HepG2 (cell line): Measurements from ENCODE around the gene WDR93. TPM values are rescaled to one million over a fixed set of nuclear protein-coding genes. Genes with fewer than 3 reads are reported as not detected.

Source experiments
- ATAC-seq: fragments of 200-7000 bp; cut with Tn5 transposase; 3 replicates; pipeline ENCODE4 v1.9.1; 2020; ENCODE audit warnings: mild to moderate bottlenecking, moderate library complexity
- BruUV-seq: library from RNA; stranded (reverse); fragments of 400-500 nt; replicated peaks from 2 replicates; lab custom pipeline; 2021; lab: Mats Ljungman, UMichigan
- CTCF ChIA-PET: fragments of 300-600 bp; formaldehyde crosslinking; extraction: SDS; loops from one replicate; lab custom pipeline; 2021; ENCODE audit warnings: low total read pairs, inconsistent platforms, low intra/inter-chr PET ratio; lab: Yijun Ruan, JAX
- POLR2A ChIA-PET: fragments of 350-600 bp; sonication (Branson Sonifier 250); formaldehyde crosslinking; loops from one replicate; lab custom pipeline; 2020; ENCODE audit warnings: antibody characterized with exemption, inconsistent platforms; lab: Yijun Ruan, JAX
- DNase-seq: peaks from one replicate; pipeline ENCODE4 v3.0.0-alpha.2; 2015; ENCODE audit warnings: low spot score
- FAIRE-seq: peaks from 3 replicates; lab custom pipeline; 2011; peaks lifted over from hg19 to GRCh38; lab: Jason Lieb, UNC
- H2AFZ ChIP-seq: one replicate; pipeline ENCODE4 v1.6.1; 2011; ENCODE audit warnings: low read length, inconsistent platforms
- H3K27ac ChIP-seq: fragments of 300-600 bp; 3 replicates; pipeline ENCODE4 v1.8.0; 2011; ENCODE audit warnings: mixed run types, mild to moderate bottlenecking, mixed read lengths, low read length, inconsistent platforms; ENCODE audit not compliant: insufficient read depth; ENCODE audit errors: extremely low read length
- H3K27me3 ChIP-seq, 2 experiments: fragments of 200-600 bp in 1 of 2; 2 replicates in 1 of 2; 3 replicates in 1 of 2; pipeline versions ENCODE4 v1.6.0 to v1.8.0; 2011; ENCODE audit warnings: low read length in 2 of 2, mild to moderate bottlenecking in 2 of 2, moderate library complexity in 2 of 2, inconsistent platforms in 1 of 2; ENCODE audit not compliant: insufficient read depth in 2 of 2, control insufficient read depth in 1 of 2
- H3K36me3 ChIP-seq, 2 experiments: fragments of 200-600 bp in 1 of 2; replicated peaks in 1 of 2; 2 replicates in 1 of 2; 3 replicates in 1 of 2; pipeline versions ENCODE4 v1.5.1 to v1.8.0; 2011; ENCODE audit warnings: low read length in 2 of 2, inconsistent platforms in 1 of 2; ENCODE audit not compliant: insufficient read depth in 2 of 2, control insufficient read depth in 1 of 2
- H3K4me1 ChIP-seq: 2 replicates; pipeline ENCODE4 v1.5.1; 2012; ENCODE audit warnings: low read length, inconsistent platforms; ENCODE audit not compliant: insufficient read depth
- H3K4me2 ChIP-seq: 2 replicates; pipeline ENCODE4 v1.6.0; 2011; ENCODE audit warnings: low read depth, low read length, inconsistent platforms
- H3K4me3 ChIP-seq, 3 experiments: fragments of 200-600 bp in 1 of 3; sonication (generic), shearing (Covaris generic) in 1 of 3; replicated peaks in 1 of 3; 2 replicates each; pipeline ENCODE4 v1.5.1; 2011 to 2016; ENCODE audit warnings: low read length in 3 of 3, inconsistent platforms in 2 of 3, low read depth in 2 of 3, mild to moderate bottlenecking in 2 of 3, control low read depth in 1 of 3, mixed read lengths in 1 of 3; ENCODE audit not compliant: insufficient read depth in 1 of 3
- H3K79me2 ChIP-seq: one replicate; pipeline ENCODE4 v1.6.1; 2011; ENCODE audit warnings: low read length, inconsistent platforms; ENCODE audit not compliant: insufficient read depth
- H3K9ac ChIP-seq: 2 replicates; pipeline ENCODE4 v1.6.0; 2011; ENCODE audit warnings: mild to moderate bottlenecking, low read depth, low read length, inconsistent platforms; ENCODE audit not compliant: insufficient read depth
- H3K9me3 ChIP-seq: 2 replicates; pipeline ENCODE4 v1.5.1; 2012; ENCODE audit warnings: mild to moderate bottlenecking, low read length
- H4K20me1 ChIP-seq: 2 replicates; pipeline ENCODE4 v1.6.0; 2011; ENCODE audit warnings: inconsistent platforms, mild to moderate bottlenecking, low read length, moderate library complexity; ENCODE audit not compliant: insufficient read depth
- AGO2 ChIP-seq: fragments of 200-400 bp; formaldehyde crosslinking; optimal IDR thresholded peaks from 2 replicates; pipeline ENCODE3; 2017; ENCODE audit warnings: mild to moderate bottlenecking, low read depth, low read length, moderate library complexity
- AKAP8 ChIP-seq: sonication (generic); formaldehyde crosslinking; IDR thresholded peaks from 2 replicates; pipeline ENCODE4 v1.5.1; 2020; ENCODE audit warnings: mild to moderate bottlenecking, missing genetic modification reagents
- BORCS8-MEF2B ChIP-seq: sonication (generic); formaldehyde crosslinking; IDR thresholded peaks from 2 replicates; pipeline ENCODE4 v1.8.0; 2022; ENCODE audit warnings: mild to moderate bottlenecking, missing genetic modification reagents
- CHD4 ChIP-seq: fragments of 200-600 bp; sonication (generic); IDR thresholded peaks from 2 replicates; pipeline ENCODE4 v1.7.0; 2017; ENCODE audit warnings: mild to moderate bottlenecking, low read length, borderline replicate concordance
- HIVEP1 ChIP-seq: sonication (generic); formaldehyde crosslinking; IDR thresholded peaks from 2 replicates; pipeline ENCODE4 v1.4.0; 2020; ENCODE audit warnings: mild to moderate bottlenecking, missing genetic modification reagents
- ZBTB42 ChIP-seq: sonication (generic); formaldehyde crosslinking; IDR thresholded peaks from 2 replicates; pipeline ENCODE4 v1.5.0; 2020; ENCODE audit warnings: mild to moderate bottlenecking, missing genetic modification reagents
- ZNF430 ChIP-seq: sonication (generic); formaldehyde crosslinking; IDR thresholded peaks from 2 replicates; pipeline ENCODE4 v1.9.0; 2021; ENCODE audit warnings: mild to moderate bottlenecking, missing genetic modification reagents
- ZNF446 ChIP-seq: sonication (generic); formaldehyde crosslinking; IDR thresholded peaks from 2 replicates; pipeline ENCODE4 v1.5.0; 2020; ENCODE audit warnings: mild to moderate bottlenecking, missing genetic modification reagents
- ZNF670 ChIP-seq: sonication (generic); formaldehyde crosslinking; IDR thresholded peaks from 2 replicates; pipeline ENCODE4 v1.8.0; 2022; ENCODE audit warnings: mild to moderate bottlenecking, missing genetic modification reagents, borderline replicate concordance
- ZNF747 ChIP-seq: sonication (generic); formaldehyde crosslinking; IDR thresholded peaks from 2 replicates; pipeline ENCODE4 v1.8.1; 2023; ENCODE audit warnings: missing genetic modification reagents, mild to moderate bottlenecking, borderline replicate concordance
- ZNF772 ChIP-seq: sonication (generic); formaldehyde crosslinking; IDR thresholded peaks from 2 replicates; pipeline ENCODE4 v1.5.0; 2020; ENCODE audit warnings: mild to moderate bottlenecking, missing genetic modification reagents
- WGBS: methylation state at CpG from one replicate; pipeline ENCODE4 v1.1.6; 2017; ENCODE audit warnings: low lambda C conversion rate; 5-methylcytosine and 5-hydroxymethylcytosine counted together
- in situ Hi-C: cut with HindIII; loops from 2 replicates; pipeline ENCODE4 v1.10.0; 2017; ENCODE audit warnings: low pct_unique_long_range_greater_than_20kb; ENCODE audit not compliant: extremely low pct_ligation_motif_present
- intact Hi-C: fragments of 100-400 bp; cut with micrococcal nuclease; formaldehyde crosslinking; loops from one replicate; pipeline ENCODE4 v1.10.0; 2022; ENCODE audit not compliant: unreplicated experiment
- polyA plus RNA-seq, 8 experiments: library from polyadenylated mRNA; depleted of rRNA in 3 of 8; stranded (reverse) in 7 of 8; unstranded in 1 of 8; fragments of >200 nt; fragmentation: Illumina TruSeq in 4 of 8; extraction: Trizol in 4 of 8; gene quantifications; 2 replicates each; pipeline versions ENCODE4 v1.2.1 to v1.2.3, GENCODE V29; 2011 to 2016; ENCODE audit warnings: low read depth in 4 of 8, missing spikeins in 1 of 8, mixed read lengths in 1 of 8; ENCODE audit not compliant: insufficient read depth in 1 of 8
- total RNA-seq, 5 experiments: library from RNA; depleted of rRNA; stranded (reverse); fragments of >200 nt; fragmentation: Illumina TruSeq; extraction: Trizol; gene quantifications; 2 replicates each; pipeline ENCODE4 v1.2.3, GENCODE V29; 2016; ENCODE audit warnings: low read depth in 1 of 5
- TF ChIP-seq, protein P1 (sequence below): sonication (generic); formaldehyde crosslinking; IDR thresholded peaks from 2 replicates; pipeline ENCODE4 v1.4.0; 2020; ENCODE audit warnings: mild to moderate bottlenecking, missing genetic modification reagents
- TF ChIP-seq, protein P2 (sequence below): sonication (generic); formaldehyde crosslinking; IDR thresholded peaks from 2 replicates; pipeline ENCODE4 v1.8.1; 2023; ENCODE audit warnings: mild to moderate bottlenecking, moderate library complexity, missing genetic modification reagents

WDR93 gene
- total and polyA plus RNA-seq, 2 of the 13 experiments (the other 11 are each of a cell fraction or from before 2014, with no cell fraction given): 0.07 TPM; not detected in 1

- Histone ChIP-seq H3K27me3 (no peaks in the 10 kb centered on the region), H3K79me2 (no peaks in the 10 kb centered on the region), H3K36me3 (peaks cover 0 to 2% of the 10 kb centered on the region in 2 experiments; a peak in 1 of 5 replicates), H2AFZ (no peak overlapping the region), H3K4me1 (no peaks in the 10 kb centered on the region), H3K9me3 (no peaks in the 10 kb centered on the region), H4K20me1 (no peaks in the 10 kb centered on the region), H3K27ac (no peak overlapping the region), H3K4me2 (no peak overlapping the region), H3K4me3 (no peak overlapping the region), H3K9ac (no peak overlapping the region)
- BruUV-seq: no TSS peak
- WGBS: 98% methylated on average over 8 of the region's 16 CpGs
- intact Hi-C loops (no loop called here), in situ Hi-C loops (no loop called here)
- POLR2A ChIA-PET: no interaction called here
- ATAC-seq (no peak), DNase-seq (no peak), FAIRE-seq (no peak)
- TF ChIP-seq ZBTB42: no peak
- TF ChIP-seq AGO2: peak; percentile 26
- CTCF ChIA-PET: no interaction called here
These were observed 48.5 kb upstream of the WDR93 start for GRCh38 chr15:89642106-89642505.

- ChIA-PET CTCF (no interaction called here), POLR2A (no interaction called here)
- H3K27ac ChIP-seq: no peak overlapping the region
- WGBS: 100% methylated on average over 1 of the region's 8 CpGs
- no peaks in the 10 kb centered on the region; a peak in 2 of 5 replicates for H3K36me3 ChIP-seq
- H2AFZ ChIP-seq: no peak overlapping the region
- H3K79me2 ChIP-seq: no peaks in the 10 kb centered on the region
- no peaks in the 10 kb centered on the region for H4K20me1 ChIP-seq
- H3K9me3 ChIP-seq: no peaks in the 10 kb centered on the region
- peaks cover 6% of the 10 kb centered on the region; the same call in 1 of the 2 replicates for H3K4me1 ChIP-seq
- FAIRE-seq (no peak), DNase-seq (no peak), ATAC-seq (no peak)
- no peak overlapping the region for H3K4me2 ChIP-seq
- no peak overlapping the region for H3K9ac ChIP-seq
- in situ Hi-C loops (no loop called here), intact Hi-C loops (no loop called here)
- no peak overlapping the region for H3K4me3 ChIP-seq
- no TSS peak for BruUV-seq
- H3K27me3 ChIP-seq: no peaks in the 10 kb centered on the region
- TF ChIP-seq ZNF747 (CRISPR knock-in tag): no peak
- TF ChIP-seq AKAP8 (CRISPR knock-in tag): no peak
- no peak for TF ChIP-seq HIVEP1 (CRISPR knock-in tag)
- TF ChIP-seq ZNF430 (CRISPR knock-in tag): no peak
- no peak for TF ChIP-seq ZNF446 (CRISPR knock-in tag)
- TF ChIP-seq, protein P1, sequence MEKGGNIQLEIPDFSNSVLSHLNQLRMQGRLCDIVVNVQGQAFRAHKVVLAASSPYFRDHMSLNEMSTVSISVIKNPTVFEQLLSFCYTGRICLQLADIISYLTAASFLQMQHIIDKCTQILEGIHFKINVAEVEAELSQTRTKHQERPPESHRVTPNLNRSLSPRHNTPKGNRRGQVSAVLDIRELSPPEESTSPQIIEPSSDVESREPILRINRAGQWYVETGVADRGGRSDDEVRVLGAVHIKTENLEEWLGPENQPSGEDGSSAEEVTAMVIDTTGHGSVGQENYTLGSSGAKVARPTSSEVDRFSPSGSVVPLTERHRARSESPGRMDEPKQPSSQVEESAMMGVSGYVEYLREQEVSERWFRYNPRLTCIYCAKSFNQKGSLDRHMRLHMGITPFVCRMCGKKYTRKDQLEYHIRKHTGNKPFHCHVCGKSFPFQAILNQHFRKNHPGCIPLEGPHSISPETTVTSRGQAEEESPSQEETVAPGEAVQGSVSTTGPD (CRISPR knock-in tag): no peak
- TF ChIP-seq ZBTB42: no peak
- TF ChIP-seq ZNF670 (CRISPR knock-in tag): no peak
- no peak for TF ChIP-seq CHD4
- no peak for TF ChIP-seq BORCS8-MEF2B
- TF ChIP-seq ZNF772 (CRISPR knock-in tag): no peak
- TF ChIP-seq, protein P2, sequence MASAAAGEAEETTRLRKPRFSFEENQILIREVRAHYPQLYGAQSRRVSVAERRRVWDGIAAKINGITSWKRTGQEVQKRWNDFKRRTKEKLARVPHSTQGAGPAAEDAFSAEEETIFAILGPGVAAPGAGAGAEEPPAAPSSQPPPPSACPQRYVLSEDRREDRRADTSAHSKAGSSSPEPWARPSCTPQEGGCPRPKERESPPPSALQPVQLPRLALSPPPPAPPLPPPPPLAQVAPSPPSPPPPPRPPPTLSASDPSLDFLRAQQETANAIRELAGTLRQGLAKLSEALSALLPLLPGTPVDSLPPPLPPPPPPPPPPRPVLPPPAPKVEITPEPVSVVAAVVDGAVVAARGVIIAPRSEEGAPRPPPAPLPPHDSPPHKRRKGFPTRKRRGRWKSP (CRISPR knock-in tag): no peak
These were observed 44.9 kb upstream of the WDR93 start for GRCh38 chr15:89645680-89646079.
